GM18873 (cell line): ENCODE data around the gene GALNT9.

Experiments
- ATAC-seq: cut with Tn5 transposase; IDR thresholded peaks from one replicate; pipeline ENCODE4 v1.9.1; 2021; ENCODE audit warnings: mild to moderate bottlenecking, moderate library complexity, moderate number of reproducible peaks; ENCODE audit not compliant: unreplicated experiment, low FRiP score

The GALNT9 gene

GRCh38 chr12:132282950-132283771 lies 46.2 kb downstream of the GALNT9 start:
- ATAC-seq: no peak

- no peak for ATAC-seq
Measured at GRCh38 chr12:132282031-132282949, 47.1 kb downstream of the GALNT9 start.

- ATAC-seq: no peak
Measured at GRCh38 chr12:132281038-132281437, 48.4 kb downstream of the GALNT9 start.

GRCh38 chr12:132280406-132280805 lies 49.0 kb downstream of the GALNT9 start:
- no peak for ATAC-seq

- no peak for ATAC-seq
Measured at GRCh38 chr12:132279930-132280329, 49.5 kb downstream of the GALNT9 start.

- no peak for ATAC-seq
Measured at GRCh38 chr12:132279184-132279889, 50.1 kb downstream of the GALNT9 start.

- no peak for ATAC-seq
Measured at GRCh38 chr12:132278401-132279183, 50.8 kb downstream of the GALNT9 start.

GRCh38 chr12:132277949-132278348 lies 51.4 kb downstream of the GALNT9 start:
- no peak for ATAC-seq

- ATAC-seq: no peak
Measured at GRCh38 chr12:132277374-132277941, 51.9 kb downstream of the GALNT9 start.

- no peak for ATAC-seq
Measured at GRCh38 chr12:132276827-132277373, 52.5 kb downstream of the GALNT9 start.

- no peak for ATAC-seq
Measured at GRCh38 chr12:132276066-132276826, 53.1 kb downstream of the GALNT9 start.

GRCh38 chr12:132275631-132276030 lies 53.8 kb downstream of the GALNT9 start:
- ATAC-seq: no peak

GRCh38 chr12:132275110-132275531 lies 54.3 kb downstream of the GALNT9 start:
- ATAC-seq: no peak

- ATAC-seq: no peak
Measured at GRCh38 chr12:132273992-132274334, 55.4 kb downstream of the GALNT9 start.

- ATAC-seq: no peak
Measured at GRCh38 chr12:132272711-132273110, 56.7 kb downstream of the GALNT9 start.

- no peak for ATAC-seq
Measured at GRCh38 chr12:132271755-132272092, 57.7 kb downstream of the GALNT9 start.

- no peak for ATAC-seq
Measured at GRCh38 chr12:132270969-132271754, 58.2 kb downstream of the GALNT9 start.

- no peak for ATAC-seq
Measured at GRCh38 chr12:132270516-132270915, 58.9 kb downstream of the GALNT9 start.
